Activated CD4-positive, CD25-positive, alpha-beta regulatory T cell (primary cell): ENCODE data around the gene DTNA.
"Not testable (repeated sequence)": the region's sequence is repeated elsewhere in the genome, so short reads cannot be mapped to it uniquely, and the experiment has no call there.

Experiments
- DNase-seq, 4 experiments: peaks; one replicate each; lab custom pipeline; 2025; lab: John Stamatoyannopoulos, UW

The DTNA gene

GRCh38 chr18:34709750-34710441 is at the start of gene DTNA:
TSS of gene DTNA (plus strand) at chr18:34710298. CDS start at chr18:34755977, 45,679 bp downstream.
- DNase-seq: no peak

GRCh38 chr18:34660572-34660971 is 49.5 kb upstream of the DTNA start:
- no peak for DNase-seq

GRCh38 chr18:34661464-34662087 is 48.5 kb upstream of the DTNA start:
- no peak for DNase-seq

GRCh38 chr18:34676816-34677574 is 33.1 kb upstream of the DTNA start:
- DNase-seq: no peak

DNA sequence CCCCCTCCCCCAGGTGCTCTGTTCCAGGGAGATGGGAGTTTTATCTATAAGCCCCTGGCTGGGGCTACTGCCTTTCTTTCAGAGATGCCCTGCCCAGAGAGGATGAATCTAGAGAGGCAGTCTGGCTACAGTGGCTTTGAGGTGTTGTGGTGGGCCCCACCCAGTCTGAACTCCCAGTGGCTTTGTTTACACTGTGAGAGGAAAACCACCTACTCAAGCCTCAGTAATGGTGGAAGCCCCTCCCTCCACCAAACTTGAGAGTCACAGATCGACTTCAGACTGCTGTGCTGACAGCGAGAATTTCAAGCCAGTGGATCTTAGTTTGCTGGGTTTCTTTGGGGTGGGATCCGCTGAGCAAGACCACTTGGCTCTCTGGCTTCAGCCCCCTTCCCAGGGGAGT is 20.3 kb upstream of the DTNA start:
- not testable (repeated sequence) for DNase-seq

GRCh38 chr18:34691614-34692013 is 18.5 kb upstream of the DTNA start:
- no peak for DNase-seq

- no peak for DNase-seq
These were observed 15.4 kb upstream of the DTNA start for GRCh38 chr18:34694591-34695165.

DNA sequence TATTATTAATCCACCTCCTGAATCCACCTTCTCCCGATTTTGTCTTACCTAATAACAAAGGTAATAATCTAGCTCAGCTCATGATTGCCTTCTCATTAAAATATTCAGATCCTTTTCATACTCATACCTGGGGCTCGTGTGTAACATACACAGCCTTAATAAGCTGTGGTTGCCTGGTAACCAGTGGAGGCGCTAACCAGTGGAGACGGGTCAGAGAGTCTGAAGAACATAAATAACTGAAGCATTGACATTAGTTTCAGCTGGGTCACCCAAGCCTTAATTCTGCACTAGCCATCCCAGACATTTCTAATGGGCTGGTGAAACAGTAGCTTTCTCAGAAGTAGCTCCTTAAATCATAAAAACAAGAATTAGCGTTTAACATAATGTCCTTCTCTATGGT is 14.8 kb upstream of the DTNA start:
- DNase-seq: no peak

DNA sequence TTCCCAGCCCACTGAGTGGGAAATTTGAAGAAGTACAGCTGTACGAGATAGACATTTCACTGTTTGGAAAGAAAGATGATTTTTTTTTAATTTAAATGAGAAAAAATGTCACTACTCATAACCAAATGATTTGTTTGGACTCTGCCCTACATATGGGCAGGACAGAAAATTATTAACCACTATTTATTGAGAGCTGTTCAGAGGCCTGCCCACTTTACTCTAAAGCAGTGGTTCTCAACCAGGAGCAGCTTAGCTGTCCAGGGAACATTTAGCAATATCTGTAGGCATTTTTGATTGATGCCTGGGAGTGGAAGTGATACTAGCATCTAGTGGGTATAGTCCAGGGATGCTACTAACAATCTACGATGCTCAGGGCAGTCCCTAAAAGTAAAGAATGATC is 13.4 kb upstream of the DTNA start:
- DNase-seq: no peak

DNA sequence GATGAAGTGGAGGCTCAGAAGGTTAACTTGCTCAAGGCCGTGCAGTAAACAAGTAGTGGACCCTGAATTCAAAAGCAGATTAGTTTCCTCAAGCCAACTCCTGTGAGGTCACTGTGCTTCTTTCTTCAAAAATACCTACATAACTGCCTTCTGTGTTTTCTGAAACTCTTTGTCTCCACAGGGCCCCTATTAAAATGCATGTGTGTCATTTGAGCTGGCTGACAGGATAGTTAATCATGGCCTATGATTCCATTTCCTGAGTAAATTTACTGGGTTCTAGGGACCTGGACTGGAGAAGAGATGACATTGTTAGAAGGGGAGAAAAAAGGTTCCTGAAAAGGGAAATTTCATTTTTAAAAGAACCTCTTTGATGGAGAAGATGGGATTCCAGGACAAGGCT is 12.9 kb upstream of the DTNA start:
- DNase-seq: no peak

DNA sequence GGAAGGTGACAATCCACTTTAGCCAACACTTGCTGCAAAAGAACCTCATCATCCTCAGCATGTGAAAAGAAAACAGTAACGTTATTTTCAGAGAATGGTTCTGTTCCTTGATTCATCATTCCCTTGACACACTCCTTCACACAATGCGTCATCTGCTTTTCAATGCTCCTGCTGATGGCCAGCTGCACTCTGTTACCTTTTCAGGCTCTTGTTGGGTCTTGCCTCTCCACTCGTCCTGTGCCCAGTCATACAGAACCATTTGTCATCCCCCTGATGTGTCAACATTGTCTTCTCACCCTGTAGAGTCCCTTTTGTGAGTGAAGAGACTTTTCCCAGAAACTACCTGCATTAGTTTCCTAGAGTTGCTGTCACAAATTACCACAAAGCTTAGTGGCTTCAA is 12.2 kb upstream of the DTNA start:
- DNase-seq: no peak

GRCh38 chr18:34701911-34702310 is 8.2 kb upstream of the DTNA start:
- no peak for DNase-seq

GRCh38 chr18:34702814-34703213 is 7.3 kb upstream of the DTNA start:
- DNase-seq: no peak

GRCh38 chr18:34704074-34704473 is 6.0 kb upstream of the DTNA start:
- no peak for DNase-seq

DNA sequence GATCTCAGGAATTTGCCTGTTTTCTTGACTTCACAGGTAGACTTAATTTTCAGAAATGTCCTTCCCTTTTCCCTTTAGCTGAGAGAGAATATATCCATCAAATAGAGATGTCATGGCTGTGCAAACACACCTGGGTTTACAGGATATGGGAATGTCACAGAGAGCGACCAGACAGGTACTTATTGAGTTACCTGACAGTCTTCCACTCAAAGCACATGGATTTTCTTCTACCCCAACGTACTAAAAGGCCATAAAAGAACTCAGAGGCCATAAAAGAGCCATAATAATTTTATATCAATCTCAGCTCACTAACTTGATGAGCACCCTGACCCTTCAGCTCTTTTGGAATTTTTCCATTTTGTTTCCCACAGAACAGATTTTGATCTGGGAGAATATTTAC is 5.3 kb upstream of the DTNA start:
- no peak for DNase-seq

DNA sequence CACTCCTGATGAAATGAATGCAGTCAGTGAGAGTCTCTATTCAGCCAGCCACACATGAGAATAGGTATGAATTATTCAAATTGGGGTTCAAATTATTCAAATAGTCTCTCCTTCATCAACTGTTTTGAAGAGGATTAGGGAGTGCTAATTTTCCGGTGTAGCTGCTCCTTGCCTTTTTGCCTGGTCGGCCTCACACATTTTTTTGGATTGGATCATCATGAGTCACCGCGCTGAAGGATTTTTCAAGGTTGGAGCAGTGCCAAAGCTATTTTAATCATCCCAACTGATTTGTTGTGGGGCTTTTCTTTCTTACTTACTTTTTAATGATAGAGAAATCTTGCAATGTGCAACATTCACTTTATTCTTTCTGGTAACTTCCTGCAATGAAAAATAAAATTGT is 2.4 kb upstream of the DTNA start:
- DNase-seq: no peak

DNA sequence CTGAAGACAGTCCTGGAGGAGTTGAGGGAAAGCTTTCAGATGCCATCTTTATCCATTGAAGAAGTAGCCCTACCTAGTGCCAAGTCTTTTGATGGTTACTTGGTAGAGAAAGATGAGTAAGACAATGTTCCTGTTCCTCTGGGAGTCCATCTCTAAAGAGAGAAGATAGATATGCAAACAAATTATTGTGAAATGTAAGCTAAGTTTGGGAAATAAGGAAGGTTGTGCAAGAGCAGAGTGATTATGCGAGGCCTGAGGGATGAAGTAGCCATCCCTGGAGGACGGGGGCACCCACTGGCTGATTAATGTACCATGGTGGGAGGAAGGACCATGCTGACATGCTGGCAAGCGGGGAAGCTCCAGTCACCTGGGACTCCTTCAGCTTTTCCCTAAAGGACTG is 994 bp upstream of the DTNA start:
- no peak for DNase-seq

DNA sequence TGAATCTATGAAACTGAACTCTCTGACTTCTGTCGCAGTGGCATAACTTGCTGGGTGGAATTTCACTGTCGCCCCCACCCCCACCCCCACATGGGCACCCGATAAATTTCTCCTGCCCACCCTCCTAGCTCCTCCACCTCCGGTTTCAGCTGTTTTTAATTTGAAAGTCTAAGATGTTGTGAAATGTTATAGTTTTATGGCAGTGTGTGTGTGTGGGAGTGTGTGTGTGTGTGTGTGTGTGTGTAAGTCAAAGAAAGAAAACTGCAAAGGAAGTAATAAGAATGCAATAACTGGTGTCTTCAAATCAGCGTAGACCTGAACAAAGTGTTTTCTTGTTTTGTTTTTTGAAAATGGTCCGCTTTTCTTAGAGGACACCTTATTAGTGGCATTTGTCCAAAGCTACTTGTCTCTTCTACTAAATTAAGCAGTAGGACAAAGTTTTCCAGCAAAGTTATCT is 388 bp downstream of the DTNA start:
- no peak for DNase-seq

DNA sequence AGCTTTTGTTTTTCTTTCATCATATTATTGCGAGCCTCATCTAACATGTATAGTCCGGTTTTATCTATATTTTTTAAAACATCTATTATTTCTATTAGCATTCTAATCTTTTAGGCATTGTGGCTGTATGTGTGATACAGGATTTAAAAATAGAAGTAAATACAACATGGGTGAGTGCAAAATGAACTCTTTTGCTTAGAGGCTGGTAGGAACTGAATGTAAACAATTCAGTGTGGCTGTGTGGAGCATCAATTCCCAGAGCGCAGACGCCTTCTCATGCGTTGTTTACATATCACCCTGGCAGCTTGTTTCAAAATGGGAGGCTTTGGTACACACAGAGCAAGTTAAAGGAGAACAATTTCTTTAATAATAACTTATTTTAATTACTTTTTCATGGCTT is 836 bp downstream of the DTNA start:
- no peak for DNase-seq

- DNase-seq: not testable (repeated sequence)
These were observed 6.0 kb downstream of the DTNA start for GRCh38 chr18:34716111-34716510.

DNA sequence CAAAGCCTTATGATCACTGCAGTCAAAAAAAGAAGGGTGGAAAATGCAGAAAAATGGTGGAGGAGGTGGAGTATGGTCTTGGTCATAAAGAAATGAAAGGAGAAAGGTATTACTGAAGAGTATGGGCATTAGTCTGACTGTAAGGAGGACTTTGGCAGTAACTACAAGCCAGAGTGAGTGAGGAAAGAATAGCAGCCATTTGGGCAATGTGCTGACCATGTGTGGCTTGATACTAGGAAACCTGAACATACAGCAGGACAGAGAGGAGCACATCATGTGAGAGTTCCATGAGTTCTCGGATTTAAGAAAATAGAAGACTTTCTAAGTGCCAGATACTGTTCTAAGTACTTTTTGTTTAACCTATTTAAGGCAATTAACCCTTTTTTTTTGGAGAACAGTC is 8.5 kb downstream of the DTNA start:
- no peak for DNase-seq

- DNase-seq: no peak
These were observed 10.1 kb downstream of the DTNA start for GRCh38 chr18:34720220-34720619.

DNA sequence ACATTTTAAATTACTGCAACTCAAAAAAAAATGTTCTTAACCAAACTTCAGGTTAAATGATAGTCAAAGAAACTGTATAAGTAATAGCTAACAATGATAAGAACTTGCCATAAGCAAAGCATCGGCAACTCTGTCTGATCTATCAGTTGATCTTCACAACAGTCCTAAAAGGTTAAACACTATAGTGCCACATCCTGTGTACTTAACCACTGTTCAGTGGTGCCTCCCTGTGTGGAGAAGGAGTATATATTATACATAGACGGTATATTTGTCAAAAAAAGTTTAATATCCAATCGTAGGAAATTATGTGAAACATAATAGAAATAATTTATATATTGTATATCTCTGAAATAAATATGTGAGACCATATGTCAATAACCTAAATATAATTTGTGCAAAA is 13.0 kb downstream of the DTNA start:
- no peak for DNase-seq
